NCI-H2107 treated with DMSO at 0.1 percent for 48 hours (cell line): ENCODE data around the gene VPREB1.
A peak's percentile ranks its signal among the peaks of the same experiment; 100 is the strongest.
"Not testable (repeated sequence)": the region's sequence is repeated elsewhere in the genome, so short reads cannot be mapped to it uniquely, and the experiment has no call there.

Source experiments
- DNase-seq: peaks from one replicate; lab custom pipeline; 2025; ENCODE audit not compliant: unreplicated experiment; lab: John Stamatoyannopoulos, UW

The VPREB1 gene

DNA sequence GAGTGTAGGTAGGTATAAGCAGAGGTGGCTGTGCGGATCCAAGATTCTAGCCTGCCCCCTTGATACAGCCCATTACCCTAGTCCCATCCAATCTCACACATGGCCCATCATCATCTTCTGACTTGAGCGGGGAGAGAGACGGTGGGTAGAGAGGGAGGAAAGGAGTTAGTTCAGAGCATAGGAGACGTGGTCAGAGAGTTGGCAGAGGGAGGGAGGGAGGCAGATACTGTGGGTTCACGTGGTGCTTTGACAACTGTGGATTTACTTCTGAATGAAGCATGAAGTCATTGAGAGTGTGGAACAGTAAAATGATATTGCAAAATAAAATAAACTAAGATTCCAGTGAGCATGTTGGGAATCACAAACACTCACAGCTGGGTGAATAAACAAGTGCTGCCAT lies 31.4 kb upstream of the VPREB1 start:
- DNase-seq, result no peak

GRCh38 chr22:22214819-22215329 lies 29.7 kb upstream of the VPREB1 start:
- no peak for DNase-seq

DNA sequence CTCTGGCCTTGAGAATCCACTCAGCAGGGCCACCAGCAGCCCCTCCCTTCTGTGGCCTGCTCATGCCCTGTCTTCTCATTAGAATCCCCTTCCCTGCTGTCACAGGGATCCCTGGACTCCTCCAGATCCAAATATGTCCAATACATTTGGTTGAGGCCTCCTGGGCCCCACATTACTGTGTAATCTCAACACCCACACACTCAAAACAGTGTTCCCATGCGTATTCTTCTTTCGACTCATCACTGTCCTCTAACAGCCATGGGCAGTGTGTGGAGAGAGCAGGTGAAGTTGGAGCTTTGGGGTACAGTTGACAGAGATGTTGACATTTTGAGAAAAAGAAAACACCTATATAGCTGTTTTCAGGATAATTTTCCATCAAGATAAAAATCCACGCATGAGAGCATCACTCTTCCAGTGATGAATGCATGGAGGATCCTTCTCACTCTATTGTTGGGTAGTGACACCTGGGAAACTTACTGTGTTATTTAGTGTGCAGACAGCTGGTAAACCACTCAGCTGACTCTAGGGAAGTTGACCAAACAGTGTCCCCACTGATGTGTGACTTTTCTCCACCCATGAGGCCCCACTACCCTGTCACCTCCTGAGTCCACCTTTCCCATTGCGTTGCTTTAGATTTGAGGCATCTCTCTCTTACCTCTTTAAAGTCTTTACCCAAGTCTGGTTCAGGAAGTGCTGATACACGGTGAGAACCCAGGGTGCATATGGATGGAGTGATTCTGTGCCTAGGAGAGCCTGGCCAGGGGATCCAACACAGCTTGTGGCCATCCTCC lies 28.7 kb upstream of the VPREB1 start:
- DNase-seq, result no peak

- DNase-seq, result no peak
Observed at GRCh38 chr22:22216450-22216959, 28.1 kb upstream of the VPREB1 start.

DNA sequence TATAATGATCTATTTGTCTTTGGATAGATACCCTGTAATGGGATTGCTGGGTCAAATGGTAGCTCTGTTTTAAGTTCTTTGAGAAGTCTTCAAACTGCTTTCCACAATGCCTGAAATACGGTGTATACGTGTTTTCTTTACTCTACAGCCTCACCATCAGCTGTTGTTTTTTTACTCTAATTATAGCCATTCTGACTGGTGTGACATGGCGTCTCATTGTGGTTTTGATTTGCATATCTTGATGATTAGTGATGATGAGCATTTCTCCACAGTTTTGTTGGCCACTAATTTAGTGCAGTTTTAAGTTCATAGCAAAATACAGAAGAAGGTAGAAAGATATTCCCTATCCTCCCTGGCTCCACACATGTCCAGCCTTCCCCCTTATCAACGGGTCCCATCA lies 26.3 kb upstream of the VPREB1 start:
- no peak for DNase-seq

GRCh38 chr22:22219140-22219996 lies 25.2 kb upstream of the VPREB1 start:
- no peak for DNase-seq

GRCh38 chr22:22221043-22221442 lies 23.5 kb upstream of the VPREB1 start:
- DNase-seq, result not testable (repeated sequence)

DNA sequence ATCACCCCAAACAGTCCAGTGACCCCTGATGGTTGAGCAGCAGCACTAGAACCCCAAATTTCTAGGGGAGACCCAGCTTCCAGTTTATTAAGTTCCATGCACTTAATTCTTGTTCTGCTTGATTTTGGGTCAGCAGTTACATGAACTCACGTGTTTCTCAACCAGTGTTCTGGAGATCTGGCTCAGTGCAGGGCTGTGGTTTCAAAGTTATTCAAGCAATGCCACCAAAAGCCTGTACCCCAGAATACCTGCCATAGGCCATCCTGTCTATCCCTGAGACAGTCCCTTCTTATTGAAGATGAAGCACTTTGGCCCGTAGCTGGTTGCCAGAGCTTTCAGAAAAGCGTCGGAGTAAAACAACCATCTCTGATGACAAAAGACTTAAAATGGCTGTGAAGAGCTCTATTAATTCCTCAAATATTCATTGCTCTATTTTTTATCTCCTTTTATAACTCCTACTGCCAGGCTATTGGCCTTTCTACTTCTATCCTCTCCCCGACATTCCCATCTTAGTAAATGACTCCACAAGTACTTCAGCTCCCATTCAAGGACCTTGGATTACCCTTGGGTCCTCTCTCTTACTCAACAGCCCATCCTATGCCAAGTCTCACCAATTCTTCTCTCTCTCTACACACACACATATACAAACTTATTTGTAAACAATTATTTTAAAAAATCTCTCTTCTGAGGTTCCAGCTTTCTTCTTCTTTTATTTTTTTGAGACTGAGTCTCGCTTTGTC lies 18.0 kb upstream of the VPREB1 start:
- DNase-seq, result no peak

DNA sequence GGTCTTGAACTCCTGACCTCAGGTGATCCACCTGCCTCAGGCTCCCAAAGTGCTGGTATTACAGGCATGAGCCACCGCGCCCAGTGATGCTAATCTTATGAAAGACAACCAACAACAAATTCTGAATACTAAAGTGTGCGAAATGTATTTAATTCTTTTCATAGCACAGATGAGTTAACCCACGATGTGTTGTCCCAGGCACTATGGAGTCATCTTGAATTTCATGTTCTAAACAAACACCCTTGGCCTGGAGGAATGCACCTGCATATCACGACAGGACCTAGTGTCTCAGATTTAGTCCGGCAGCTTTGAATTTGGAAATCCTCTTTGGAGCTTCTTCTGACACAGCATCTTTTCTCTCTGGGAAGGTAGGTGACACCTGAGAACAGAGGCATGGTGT lies 16.2 kb upstream of the VPREB1 start:
- DNase-seq, result no peak

GRCh38 chr22:22228921-22229320 lies 15.7 kb upstream of the VPREB1 start:
- DNase-seq, result no peak

- no peak for DNase-seq
Observed at GRCh38 chr22:22229683-22230420, 14.7 kb upstream of the VPREB1 start.

- no peak for DNase-seq
Observed at GRCh38 chr22:22230438-22230837, 14.1 kb upstream of the VPREB1 start.

DNA sequence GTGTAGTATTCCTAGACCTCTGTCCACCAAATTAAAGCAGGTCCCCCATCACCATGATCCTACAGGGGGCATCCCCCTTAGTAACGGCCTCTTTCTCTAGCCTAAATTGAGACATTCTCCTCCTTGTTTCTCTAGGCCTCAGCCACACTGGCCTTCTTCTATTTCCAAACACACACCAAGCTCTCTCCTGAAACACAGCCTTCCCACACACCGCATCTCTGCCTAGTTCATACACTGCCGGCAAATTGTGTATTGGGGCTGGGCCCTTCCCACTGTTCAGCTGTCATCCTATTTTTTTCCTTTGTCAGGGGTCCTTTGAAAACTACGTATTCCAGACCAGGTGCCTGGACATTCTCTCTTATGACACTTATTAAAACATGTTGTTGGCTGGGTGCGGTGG lies 11.5 kb upstream of the VPREB1 start:
- no peak for DNase-seq

DNA sequence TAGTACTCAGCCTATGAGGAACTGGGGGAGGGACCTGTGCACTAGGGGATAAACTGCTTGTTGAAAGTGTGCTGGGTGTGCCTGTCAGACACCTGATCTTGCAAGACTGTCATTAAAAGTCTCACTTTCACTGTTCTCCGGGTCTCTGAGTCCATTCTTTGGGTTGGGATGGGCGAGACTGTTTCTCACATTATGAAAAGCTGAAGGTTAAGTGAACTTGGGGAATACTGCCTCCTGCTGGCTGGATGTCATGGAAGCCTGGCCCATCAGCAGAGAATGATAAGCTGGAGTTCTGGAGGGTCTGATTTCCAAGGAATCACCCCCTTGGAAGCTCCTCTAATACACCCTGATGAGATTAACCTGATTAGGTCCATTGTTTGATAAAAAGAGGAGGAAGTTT lies 9.0 kb upstream of the VPREB1 start:
- DNase-seq, result peak; percentile 3

DNA sequence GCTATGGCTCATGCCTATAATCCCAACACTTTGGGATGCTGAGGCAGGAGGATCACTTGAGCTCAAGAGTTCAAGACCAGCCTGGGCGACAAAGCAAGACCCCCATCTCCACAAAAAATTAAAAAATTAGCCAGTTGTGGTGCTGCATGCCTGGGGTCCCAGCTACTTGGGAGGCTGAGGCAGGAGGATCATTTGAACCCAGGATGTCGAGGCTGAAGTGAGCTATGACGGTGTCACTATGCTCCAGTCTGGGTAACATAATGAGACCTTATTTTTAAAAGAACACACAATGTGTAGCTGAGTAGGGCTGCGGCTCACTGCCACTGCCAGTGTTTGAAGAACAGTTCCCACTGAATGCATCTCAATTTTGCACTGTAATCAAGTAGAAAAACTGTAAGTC lies 7.1 kb upstream of the VPREB1 start:
- DNase-seq, result no peak

- DNase-seq, result no peak
Observed at GRCh38 chr22:22239311-22239939, 5.2 kb upstream of the VPREB1 start.

- no peak for DNase-seq
Observed at GRCh38 chr22:22241554-22241898, 3.1 kb upstream of the VPREB1 start.

DNA sequence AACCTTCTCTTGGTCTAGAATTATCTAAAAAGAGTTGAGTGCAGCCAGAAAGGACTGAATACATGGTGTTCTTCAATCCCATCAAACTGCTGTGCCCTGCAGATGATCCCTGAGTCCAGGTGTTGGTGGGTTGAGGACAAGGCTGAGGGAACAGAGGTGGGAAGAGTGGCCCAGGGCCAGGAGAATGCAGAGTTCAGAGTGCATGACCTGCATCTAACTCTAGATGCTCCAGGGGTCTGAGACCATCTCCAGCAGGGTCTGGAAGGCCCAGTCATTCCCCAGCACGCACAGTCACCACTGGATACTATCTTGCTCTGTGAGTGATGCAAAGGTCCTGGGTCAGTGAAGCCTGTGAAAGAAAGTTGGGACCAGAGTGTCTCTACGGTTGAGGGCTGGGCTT lies 2.1 kb upstream of the VPREB1 start:
- DNase-seq, result no peak

DNA sequence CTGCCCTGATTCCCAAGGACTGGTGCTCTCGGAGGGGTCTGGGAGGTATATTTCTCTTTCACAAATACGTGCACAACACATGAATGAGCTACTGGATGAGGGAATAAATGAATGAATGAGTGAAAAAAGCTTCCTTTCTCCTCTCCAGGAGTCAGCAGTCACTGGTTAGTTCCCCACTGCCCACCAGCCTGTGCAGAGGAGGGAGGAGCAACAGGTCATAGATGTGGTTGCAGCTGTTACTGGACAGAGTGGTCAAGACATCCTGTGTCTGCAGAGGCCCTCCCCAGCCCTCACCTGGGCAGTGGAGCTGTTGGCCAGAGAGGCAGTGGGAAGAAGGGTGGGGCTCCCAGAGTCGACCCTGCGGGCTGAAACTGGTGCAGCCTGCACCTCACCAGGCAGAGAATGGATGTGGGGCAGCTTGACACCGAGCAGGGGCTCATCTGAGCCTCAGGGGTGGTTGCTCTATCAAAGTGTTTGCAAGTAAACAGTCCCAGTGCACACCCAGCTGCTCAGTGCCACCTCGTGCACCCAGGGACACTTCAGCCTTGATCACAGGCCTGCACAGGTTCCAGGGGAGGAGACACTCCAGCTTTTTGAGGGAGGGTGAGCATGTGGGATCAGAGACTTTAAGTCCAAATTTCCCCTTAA lies 1.4 kb upstream of the VPREB1 start:
- no peak for DNase-seq
